Lung (tissue), 12 donors: ENCODE data around the gene PRSS21. TPM values are rescaled to one million over a fixed set of nuclear protein-coding genes. Genes with fewer than 3 reads are reported as not detected.

Experiments used
- ATAC-seq: fragments of 200-7000 bp; cut with Tn5 transposase; one replicate; pipeline ENCODE4 v1.9.1; 2020; ENCODE audit warnings: moderate number of reproducible peaks; ENCODE audit not compliant: insufficient read depth, low FRiP score
- DNase-seq, 3 donors: peaks; one replicate each; pipeline ENCODE4 v3.0.0-alpha.2; 2013 to 2017
- H3K27ac ChIP-seq, 2 donors: one replicate each; pipeline ENCODE4 v1.5.1; 2013; ENCODE audit warnings: mild to moderate bottlenecking in 2 of 2, moderate library complexity in 2 of 2, control low read depth in 1 of 2, inconsistent platforms in 1 of 2, low read depth in 1 of 2, low read length in 1 of 2
- H3K27me3 ChIP-seq, 3 donors: one replicate each; pipeline ENCODE4 v1.5.1; 2013; ENCODE audit warnings: low read length in 2 of 3; ENCODE audit not compliant: control insufficient read depth in 3 of 3, insufficient read depth in 3 of 3
- H3K36me3 ChIP-seq, 4 donors: one replicate each; pipeline ENCODE4 v1.5.1; 2013; ENCODE audit warnings: low read length in 4 of 4, mild to moderate bottlenecking in 1 of 4, moderate library complexity in 1 of 4; ENCODE audit not compliant: control insufficient read depth in 4 of 4, insufficient read depth in 4 of 4
- H3K4me1 ChIP-seq, 5 donors: one replicate each; pipeline ENCODE4 v1.5.1; 2013; ENCODE audit warnings: low read length in 5 of 5, mild to moderate bottlenecking in 2 of 5, moderate library complexity in 1 of 5; ENCODE audit not compliant: control insufficient read depth in 5 of 5, insufficient read depth in 5 of 5
- H3K4me3 ChIP-seq: one replicate; pipeline ENCODE4 v1.5.1; 2013; ENCODE audit warnings: mild to moderate bottlenecking, control low read depth, moderate library complexity
- H3K9ac ChIP-seq, 2 donors: one replicate each; pipeline ENCODE4 v1.5.1; 2013; ENCODE audit warnings: low read length in 2 of 2, control low read depth in 1 of 2; ENCODE audit not compliant: insufficient read depth in 1 of 2
- H3K9me3 ChIP-seq, 4 donors: one replicate each; pipeline ENCODE4 v1.5.1; 2013; ENCODE audit warnings: low read length in 3 of 4, mild to moderate bottlenecking in 1 of 4, moderate library complexity in 1 of 4; ENCODE audit not compliant: control insufficient read depth in 4 of 4, insufficient read depth in 3 of 4
- CTCF ChIP-seq: IDR thresholded peaks from 2 replicates; pipeline ENCODE4 v1.5.1; 2012; ENCODE audit warnings: mild to moderate bottlenecking; ENCODE audit errors: control extremely low read depth, extremely low read depth
- WGBS, 2 donors: extraction: QIAGEN DNeasy Blood & Tissue Kit; methylation state at CpG; one replicate each; pipeline ENCODE4 v1.1.7; 2013; 5-methylcytosine and 5-hydroxymethylcytosine counted together
- polyA plus RNA-seq, 2 donors: library from polyadenylated mRNA; stranded (reverse); fragments of 200-250 nt; gene quantifications; one replicate each; pipeline ENCODE4 v1.2.1, GENCODE V29; 2013
- total RNA-seq, 2 donors: library from RNA; depleted of rRNA in 1 of 2; stranded (reverse); fragments of >200 nt in 1 of 2; gene quantifications; one replicate each; pipeline ENCODE4 v1.2.1, GENCODE V29; 2014 to 2021
- donor health status: control.
- donor health status: control.
- donor health status: Bipolar disorder and iron deficiency.
- donor health status: healthy.
- donor health status: DM: yes; HTN: yes; CAD: no.

Gene PRSS21
- total and polyA plus RNA-seq, 4 donors, result 0.77 to 7.9 (median 4.2) TPM; not detected in 1

GRCh38 chr16:2843526-2843925 is 26.5 kb downstream of the PRSS21 start:
- Histone ChIP-seq H3K9ac (no peak overlapping the region), H3K27ac (no peak overlapping the region), H3K4me3 (no peak overlapping the region), H3K27me3 (peaks cover 0 to 4% (median 3%) of the 10 kb centered on the region in 3 donors), H3K4me1 (peaks cover 0 to 17% (median 0%) of the 10 kb centered on the region in 5 donors), H3K36me3 (no peaks in the 10 kb centered on the region), H3K9me3 (no peaks in the 10 kb centered on the region)
- ATAC-seq (no peak), DNase-seq (no peak)
- 90 to 91% methylated on average over 8 of the region's 8 CpGs for WGBS, 2 donors
- no peak for TF ChIP-seq CTCF

GRCh38 chr16:2845116-2845515 is 28.1 kb downstream of the PRSS21 start:
- no peak overlapping the region for H3K4me3 ChIP-seq
- TF ChIP-seq CTCF, result no peak
- no peak for DNase-seq
- H3K9me3 ChIP-seq, result peaks cover 0 to 2% (median 0%) of the 10 kb centered on the region in 4 donors
- peaks cover 0 to 17% (median 0%) of the 10 kb centered on the region in 5 donors for H3K4me1 ChIP-seq
- no peak overlapping the region for H3K9ac ChIP-seq
- WGBS, 2 donors, result 58 to 64% methylated on average over 5 of the region's 5 CpGs
- ATAC-seq, result no peak
- H3K27ac ChIP-seq, result no peak overlapping the region
- H3K36me3 ChIP-seq, result no peaks in the 10 kb centered on the region
- H3K27me3 ChIP-seq, result peaks cover 0 to 4% (median 3%) of the 10 kb centered on the region in 3 donors

- no peak overlapping the region for H3K9ac ChIP-seq
- no peak for TF ChIP-seq CTCF
- no peaks in the 10 kb centered on the region for H3K36me3 ChIP-seq
- no peak for ATAC-seq
- H3K4me1 ChIP-seq, result peaks cover 0 to 8% (median 0%) of the 10 kb centered on the region in 5 donors
- peaks cover 0 to 2% (median 0%) of the 10 kb centered on the region in 4 donors for H3K9me3 ChIP-seq
- no peak for DNase-seq
- 66 to 68% methylated on average over 3 of the region's 3 CpGs for WGBS, 2 donors
- H3K4me3 ChIP-seq, result no peak overlapping the region
- H3K27me3 ChIP-seq, result peaks cover 0 to 4% (median 3%) of the 10 kb centered on the region in 3 donors
- H3K27ac ChIP-seq, result no peak overlapping the region
These were observed 29.7 kb downstream of the PRSS21 start for GRCh38 chr16:2846511-2847310.
